ENCODE results near the gene KLHL26. TPM values are rescaled to one million over a fixed set of nuclear protein-coding genes. Genes with fewer than 3 reads are reported as not detected.
"Not testable (repeated sequence)": the region's sequence is repeated elsewhere in the genome, so short reads cannot be mapped to it uniquely, and the experiment has no call there.

KLHL26 gene, protein sequence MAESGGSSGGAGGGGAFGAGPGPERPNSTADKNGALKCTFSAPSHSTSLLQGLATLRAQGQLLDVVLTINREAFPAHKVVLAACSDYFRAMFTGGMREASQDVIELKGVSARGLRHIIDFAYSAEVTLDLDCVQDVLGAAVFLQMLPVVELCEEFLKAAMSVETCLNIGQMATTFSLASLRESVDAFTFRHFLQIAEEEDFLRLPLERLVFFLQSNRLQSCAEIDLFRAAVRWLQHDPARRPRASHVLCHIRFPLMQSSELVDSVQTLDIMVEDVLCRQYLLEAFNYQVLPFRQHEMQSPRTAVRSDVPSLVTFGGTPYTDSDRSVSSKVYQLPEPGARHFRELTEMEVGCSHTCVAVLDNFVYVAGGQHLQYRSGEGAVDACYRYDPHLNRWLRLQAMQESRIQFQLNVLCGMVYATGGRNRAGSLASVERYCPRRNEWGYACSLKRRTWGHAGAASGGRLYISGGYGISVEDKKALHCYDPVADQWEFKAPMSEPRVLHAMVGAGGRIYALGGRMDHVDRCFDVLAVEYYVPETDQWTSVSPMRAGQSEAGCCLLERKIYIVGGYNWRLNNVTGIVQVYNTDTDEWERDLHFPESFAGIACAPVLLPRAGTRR
- total RNA-seq: 16.7 TPM

DNA sequence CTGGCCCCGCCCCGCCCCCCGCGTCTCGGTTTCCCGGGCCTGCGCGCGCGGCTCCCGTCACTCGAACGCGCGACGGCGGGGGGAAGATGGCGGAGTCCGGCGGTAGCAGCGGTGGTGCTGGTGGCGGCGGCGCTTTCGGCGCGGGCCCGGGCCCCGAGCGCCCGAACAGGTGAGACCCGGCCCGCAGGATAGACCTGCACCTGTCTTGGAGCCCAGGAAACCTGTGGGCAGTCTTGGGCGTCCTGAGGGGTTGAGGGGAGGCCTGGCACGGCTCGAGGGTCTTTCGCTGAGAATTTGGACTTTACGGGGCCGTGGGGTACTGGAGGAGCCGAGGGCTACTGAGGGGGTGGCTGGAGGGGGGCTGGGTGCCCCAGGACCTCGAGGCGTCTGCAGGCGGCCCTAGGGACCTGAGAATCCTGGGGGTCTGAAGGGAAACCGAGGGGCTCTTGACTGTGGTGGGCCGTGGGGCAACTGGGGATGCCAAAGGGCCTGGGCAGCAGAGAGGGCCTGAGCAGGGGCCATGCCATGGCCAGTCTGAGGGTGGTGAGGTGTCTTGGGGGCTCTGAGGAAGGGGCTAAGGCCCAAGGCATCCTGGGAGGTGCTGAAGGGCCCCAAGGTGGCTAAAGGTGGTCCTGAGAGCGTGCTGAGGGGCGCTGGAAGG lies at the start of gene KLHL26:
TSS of gene KLHL26 (plus strand) at position 60 of the 661 bp plus-strand sequence. CDS start at position 87, 27 bp downstream.
- no peak for DNase-seq (ENCODE audit: low spot score)

DNA sequence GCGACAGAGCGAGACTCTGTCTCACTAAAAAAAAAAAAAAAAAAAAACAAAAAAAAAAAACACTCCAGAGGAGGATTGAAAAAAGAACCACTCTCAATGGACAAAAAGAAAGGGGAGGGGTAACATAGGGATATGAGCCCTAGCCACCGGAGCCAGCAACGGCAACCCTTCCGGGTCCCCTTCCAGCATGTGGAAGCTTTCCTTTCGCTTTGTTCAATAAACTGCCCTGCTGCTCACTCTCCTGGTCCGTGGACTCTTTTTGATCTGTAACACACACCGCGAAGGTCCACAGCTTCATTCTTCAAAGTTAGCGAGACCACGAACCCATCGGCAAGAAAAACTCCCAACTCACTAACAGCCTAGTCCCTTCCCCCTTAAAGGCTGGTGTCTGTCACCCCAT lies 49.3 kb upstream of the KLHL26 start:
- DNase-seq (ENCODE audit: low spot score): no peak

- no peak for DNase-seq (ENCODE audit: low spot score)
Observed at GRCh38 chr19:18587962-18588610, 48.7 kb upstream of the KLHL26 start.

GRCh38 chr19:18588611-18589379 lies 48.0 kb upstream of the KLHL26 start, which contains the start of gene REX1BD:
Gene REX1BD (plus strand): TSS chr19:18588798. CDS start chr19:18588802, 4 bp downstream.
- peak; percentile 81 for DNase-seq (ENCODE audit: low spot score)

- DNase-seq (ENCODE audit: low spot score): peak; percentile 61
Observed at GRCh38 chr19:18589380-18590272, 47.2 kb upstream of the KLHL26 start.

DNA sequence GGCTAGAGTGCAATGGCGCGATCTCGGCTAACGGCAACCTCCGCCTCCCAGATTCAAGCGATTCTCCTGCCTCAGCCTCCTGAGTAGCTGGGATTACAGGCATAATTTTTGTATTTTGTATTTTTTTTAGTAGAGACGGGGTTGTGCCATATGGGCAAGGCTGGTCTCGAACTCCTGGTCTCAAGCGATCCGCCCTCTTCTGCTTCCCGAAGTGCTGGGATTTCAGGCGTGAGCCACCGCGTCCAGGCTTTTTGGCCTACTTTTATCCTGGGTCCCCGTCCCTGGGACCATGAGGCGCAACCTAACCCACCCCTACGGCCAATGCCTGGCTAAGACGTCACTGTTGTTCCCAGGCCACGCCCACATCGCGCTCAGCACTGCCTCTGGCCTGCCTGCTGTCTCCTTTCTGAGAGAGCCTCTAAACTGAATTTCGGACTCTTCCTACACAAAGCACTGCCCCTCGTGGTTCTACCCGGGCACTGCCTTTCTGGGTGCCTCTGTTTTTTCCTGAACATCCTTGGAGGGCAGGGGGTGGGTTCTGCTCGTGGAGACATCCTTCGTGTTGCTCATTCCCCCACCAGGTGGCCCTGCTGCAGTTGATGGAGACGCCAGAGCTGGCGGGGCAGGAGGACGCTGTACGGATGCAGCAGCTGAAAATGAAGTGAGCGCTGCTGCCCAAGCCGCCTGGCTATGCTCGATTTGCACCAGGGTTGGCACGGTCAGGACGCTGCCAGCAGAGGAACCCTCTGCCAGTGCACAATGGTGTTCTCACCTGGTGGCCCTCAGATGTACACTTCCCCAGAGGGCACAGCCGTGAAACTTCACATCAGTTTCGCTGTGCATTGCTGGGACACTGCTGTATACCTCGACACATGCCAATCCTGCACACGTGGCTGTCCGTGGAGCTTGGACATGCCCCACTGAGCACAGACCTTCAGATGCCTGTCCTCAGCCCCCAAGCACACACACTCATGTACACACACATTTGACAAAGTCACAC lies 46.3 kb upstream of the KLHL26 start:
- DNase-seq (ENCODE audit: low spot score): peak; percentile 40

DNA sequence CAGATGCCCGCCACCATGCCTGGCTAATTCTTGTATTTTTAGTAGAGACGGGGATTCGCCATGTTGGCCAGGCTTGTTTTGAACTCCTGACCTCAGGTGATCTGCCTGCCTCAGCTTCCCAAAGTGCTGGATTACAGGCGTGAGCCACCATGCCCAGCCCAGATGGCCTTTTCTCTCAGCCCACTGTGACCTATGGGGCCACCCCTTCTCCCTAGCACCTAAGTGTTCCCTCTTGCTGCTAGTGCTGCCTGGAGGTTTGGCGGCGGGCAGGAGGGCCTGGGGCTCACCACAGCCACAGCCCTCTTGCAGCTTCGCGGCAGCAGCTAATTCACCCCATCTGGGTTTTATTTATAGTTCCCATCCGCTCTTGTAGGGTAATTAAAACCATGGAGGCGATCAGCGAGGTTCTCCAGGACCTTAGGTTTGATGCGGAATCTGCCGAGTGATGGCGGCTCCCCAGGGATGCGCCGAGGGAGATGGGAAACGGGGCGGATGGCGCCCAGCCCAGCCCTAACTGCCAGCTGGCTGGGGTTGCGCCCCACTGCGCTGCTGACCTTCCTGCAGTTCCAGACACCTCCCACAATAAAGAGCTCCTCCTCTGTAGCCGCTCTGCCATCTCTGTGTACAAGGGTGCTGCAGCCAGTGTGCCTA lies 45.0 kb upstream of the KLHL26 start:
- no peak for DNase-seq (ENCODE audit: low spot score)

DNA sequence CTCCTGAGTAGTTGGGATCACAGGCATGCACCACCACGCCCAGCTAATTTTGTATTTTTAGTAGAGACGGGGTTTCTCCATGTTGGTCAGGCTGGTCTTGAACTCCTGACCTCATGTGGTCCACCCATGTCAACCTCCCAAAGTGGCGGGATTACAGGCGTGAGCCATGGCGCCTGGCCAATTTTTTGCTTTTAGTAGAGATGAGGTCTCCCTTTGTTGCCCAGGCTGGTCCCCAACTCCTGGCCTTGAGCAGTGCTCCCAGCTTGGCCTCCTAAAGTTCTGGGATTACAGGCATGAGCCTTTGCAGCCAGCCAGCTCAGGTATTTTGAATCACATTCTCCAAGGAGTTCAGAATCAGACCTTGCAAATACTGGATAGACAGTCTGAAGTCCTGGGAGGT lies 44.1 kb upstream of the KLHL26 start:
- DNase-seq (ENCODE audit: low spot score): not testable (repeated sequence)

DNA sequence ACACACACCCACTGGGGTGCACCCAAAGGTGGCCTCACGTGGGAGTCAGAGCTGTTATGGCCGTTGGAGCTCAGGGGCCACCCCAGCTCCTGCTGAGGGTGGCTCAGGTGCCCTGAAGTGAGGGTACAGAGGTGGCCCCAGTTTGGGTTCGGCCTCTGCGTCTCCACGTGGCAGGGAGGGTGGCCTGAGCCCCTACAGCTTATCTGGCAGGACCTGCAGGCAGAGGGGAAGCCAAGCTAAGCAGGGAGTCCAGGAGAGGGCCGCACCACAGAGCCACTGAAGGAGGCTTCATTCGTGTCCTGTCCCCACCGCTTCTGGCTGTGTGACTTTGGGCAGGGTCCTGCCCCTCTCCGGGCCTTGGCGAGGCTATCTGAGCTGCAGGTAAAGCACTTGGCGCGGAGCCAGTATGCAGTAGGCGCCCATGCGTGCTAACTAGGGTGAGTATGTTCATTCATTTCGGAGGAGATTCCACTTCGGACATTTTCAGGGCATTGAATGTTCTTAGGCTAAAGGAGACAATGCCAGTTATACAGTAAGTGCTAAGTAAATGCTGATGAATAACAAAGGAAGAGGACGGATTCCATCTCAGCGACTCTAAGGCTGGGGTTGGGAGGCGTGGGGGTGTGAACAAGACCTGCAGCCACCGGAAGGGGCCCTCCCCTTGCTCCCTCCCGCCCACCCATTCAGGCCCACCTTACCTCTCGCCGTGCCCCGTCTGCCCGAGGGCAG lies 43.3 kb upstream of the KLHL26 start:
- no peak for DNase-seq (ENCODE audit: low spot score)

DNA sequence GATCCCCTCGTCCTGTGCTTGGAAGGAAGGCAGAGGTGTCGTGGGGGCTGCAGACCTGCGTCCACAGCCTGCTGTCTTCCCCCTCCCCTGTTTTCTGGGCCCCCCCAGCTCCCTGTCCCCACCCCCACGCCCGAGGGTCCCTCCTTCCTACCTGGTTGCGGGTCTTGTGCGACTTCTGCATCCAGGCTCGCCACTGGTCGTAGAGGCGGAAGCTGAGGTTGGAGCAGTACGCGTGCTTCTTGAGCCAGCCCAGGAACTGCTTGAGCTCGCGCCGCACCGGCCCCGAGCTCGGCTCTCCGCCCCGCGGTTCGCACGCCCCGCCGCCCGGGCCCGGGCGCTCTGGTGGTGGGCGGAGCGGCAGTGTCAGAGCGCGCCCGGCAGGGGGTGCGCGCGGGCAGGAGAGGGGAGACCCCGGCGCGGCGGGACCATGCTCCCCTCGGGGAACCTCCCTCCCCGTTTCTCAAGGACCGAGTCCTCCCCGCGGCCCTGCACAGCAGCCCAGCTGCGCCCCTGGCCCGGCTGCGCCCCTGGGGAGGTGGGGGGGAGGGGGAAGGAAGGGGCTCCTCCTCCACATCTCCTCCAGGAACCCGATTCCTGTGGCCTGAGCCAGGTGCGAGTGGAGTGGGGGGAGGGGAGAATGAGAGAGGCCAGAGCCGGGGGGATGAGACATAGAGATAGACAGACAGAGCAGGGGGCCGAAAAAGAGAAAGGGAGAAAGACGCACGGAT lies 42.6 kb upstream of the KLHL26 start:
- peak; percentile 74 for DNase-seq (ENCODE audit: low spot score)

GRCh38 chr19:18594824-18595373 lies 41.9 kb upstream of the KLHL26 start:
- DNase-seq (ENCODE audit: low spot score): no peak

DNA sequence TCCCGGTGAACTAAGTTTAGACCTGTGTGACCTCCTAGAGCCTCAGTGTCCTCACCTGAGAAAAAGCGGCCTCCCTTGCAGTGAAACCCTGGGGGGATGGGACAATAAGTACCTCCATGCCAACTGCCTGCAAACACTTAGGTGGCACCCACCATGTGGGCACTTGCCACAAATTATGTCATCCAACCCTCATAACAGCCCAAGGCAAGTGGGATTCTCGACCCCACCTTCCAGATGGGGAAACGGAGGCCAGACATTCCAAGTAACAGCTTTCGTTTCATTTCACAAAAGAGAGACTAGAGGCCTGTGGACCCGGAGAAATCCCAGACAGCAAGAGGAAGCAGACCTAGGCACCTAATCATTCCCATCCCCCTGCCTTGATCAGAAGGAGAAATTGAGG lies 41.4 kb upstream of the KLHL26 start:
- no peak for DNase-seq (ENCODE audit: low spot score)

DNA sequence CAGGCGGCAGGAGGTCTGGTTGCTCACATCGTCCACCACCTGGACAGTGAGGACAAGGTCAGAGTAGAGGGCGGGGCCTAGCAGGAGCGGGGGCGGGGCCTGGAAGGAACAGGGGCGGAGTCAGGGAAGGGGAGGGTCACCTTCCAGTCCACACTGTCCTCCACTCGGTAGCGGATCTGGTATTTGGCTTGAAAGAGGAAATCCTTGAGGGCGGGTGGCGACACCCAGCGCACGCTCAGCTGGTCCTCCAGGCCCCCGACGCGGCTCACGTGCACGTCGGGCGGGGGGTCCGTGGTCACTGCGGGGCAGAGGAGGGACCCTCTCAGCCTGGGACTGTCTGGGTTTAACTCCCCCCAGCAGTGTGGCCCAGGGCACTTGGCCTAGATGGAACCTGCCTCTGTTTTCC lies 40.1 kb upstream of the KLHL26 start:
- DNase-seq (ENCODE audit: low spot score): peak; percentile 34

DNA sequence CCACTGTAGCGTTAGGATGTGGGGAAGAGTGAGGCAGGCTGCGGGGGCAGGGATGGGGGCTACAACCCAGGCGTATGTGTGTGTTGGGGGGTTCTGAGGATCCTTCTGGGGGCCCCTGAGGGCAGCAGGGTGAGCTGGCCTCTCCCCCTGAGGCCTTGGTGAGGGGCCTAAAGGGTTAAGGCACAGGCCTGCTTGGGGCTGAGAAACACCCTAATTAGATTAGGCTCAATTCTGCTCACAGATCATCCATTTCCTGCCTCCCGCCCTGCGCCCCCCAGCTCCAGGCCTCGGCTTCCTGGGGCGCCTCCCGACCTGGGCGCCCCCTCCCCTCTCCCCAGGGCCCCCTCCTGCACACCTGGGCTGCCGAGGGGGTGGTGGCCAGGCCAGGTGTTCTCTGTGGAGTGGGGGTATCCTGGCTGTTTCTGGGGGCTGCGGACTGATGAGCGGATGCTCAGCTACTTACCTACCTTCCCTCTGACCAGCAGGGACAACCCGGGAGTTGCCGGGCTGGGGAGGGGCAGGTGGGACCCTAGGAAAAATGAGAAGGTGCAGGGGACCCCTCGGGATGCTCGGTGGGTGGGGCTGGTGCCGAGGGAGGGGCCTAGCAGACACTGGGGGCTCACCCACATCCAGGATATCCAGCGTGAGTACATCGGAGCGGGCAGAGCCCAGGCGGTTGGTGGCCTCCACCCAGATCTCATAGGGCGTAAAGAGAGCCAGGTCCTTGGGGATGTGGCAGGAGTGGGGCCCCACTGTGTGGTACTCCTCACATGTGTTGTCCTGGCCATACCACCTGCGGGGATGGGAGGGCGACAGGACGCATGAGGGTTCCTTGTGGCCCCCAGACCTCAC lies 38.8 kb upstream of the KLHL26 start:
- no peak for DNase-seq (ENCODE audit: low spot score)

GRCh38 chr19:18599485-18599884 lies 37.3 kb upstream of the KLHL26 start:
- no peak for DNase-seq (ENCODE audit: low spot score)
